MM.1S (cell line): ENCODE measurements around the gene TMEM51.

Experiments
- DNase-seq: peaks from one replicate; pipeline ENCODE4 v3.0.0-alpha.2; 2015
- H2AFZ ChIP-seq: fragments of 300-600 bp; sonication (generic); 2 replicates; pipeline ENCODE4 v1.6.0; 2016; ENCODE audit warnings: antibody characterized with exemption, low read length
- H3F3A ChIP-seq: fragments of 300-600 bp; sonication (generic); 2 replicates; pipeline ENCODE4 v1.6.1; 2016; ENCODE audit warnings: mild to moderate bottlenecking, antibody characterized with exemption, low read length, moderate library complexity, mixed read lengths; ENCODE audit not compliant: insufficient read depth
- H3K27ac ChIP-seq: fragments of 300-600 bp; sonication (generic); 2 replicates; pipeline ENCODE4 v1.5.1; 2016; ENCODE audit warnings: mild to moderate bottlenecking, low read length
- H3K27me3 ChIP-seq: fragments of 300-600 bp; sonication (generic); replicated peaks from 2 replicates; pipeline ENCODE4 v1.6.0; 2016; ENCODE audit warnings: low read length; ENCODE audit not compliant: insufficient read depth
- H3K36me3 ChIP-seq: fragments of 300-600 bp; sonication (generic); replicated peaks from 2 replicates; pipeline ENCODE4 v1.6.1; 2016; ENCODE audit warnings: mild to moderate bottlenecking, low read length, mixed read lengths; ENCODE audit not compliant: insufficient read depth
- H3K4me1 ChIP-seq: fragments of 300-600 bp; sonication (generic); 2 replicates; pipeline ENCODE4 v1.6.1; 2016; ENCODE audit warnings: low read length, mixed read lengths
- H3K4me2 ChIP-seq: fragments of 300-600 bp; sonication (generic); 2 replicates; pipeline ENCODE4 v1.6.0; 2016; ENCODE audit warnings: low read depth, low read length
- H3K4me3 ChIP-seq: fragments of 300-600 bp; sonication (generic); 2 replicates; pipeline ENCODE4 v1.5.1; 2016; ENCODE audit warnings: low read length, mixed read lengths
- H3K79me2 ChIP-seq: fragments of 300-600 bp; sonication (generic); 2 replicates; pipeline ENCODE4 v1.6.1; 2016; ENCODE audit warnings: mixed run types, low read length, mixed read lengths
- H3K9ac ChIP-seq: fragments of 300-600 bp; sonication (generic); 2 replicates; pipeline ENCODE4 v1.6.1; 2016; ENCODE audit warnings: low read length, mixed read lengths
- H3K9me2 ChIP-seq: fragments of 300-600 bp; sonication (generic); replicated peaks from 2 replicates; pipeline ENCODE4 v1.6.1; 2016; ENCODE audit warnings: mild to moderate bottlenecking, low read length, mixed read lengths; ENCODE audit not compliant: insufficient read depth
- H3K9me3 ChIP-seq: fragments of 300-600 bp; sonication (generic); replicated peaks from 2 replicates; pipeline ENCODE4 v1.6.1; 2016; ENCODE audit warnings: mild to moderate bottlenecking, low read length, mixed read lengths; ENCODE audit not compliant: insufficient read depth
- H4K20me1 ChIP-seq: fragments of 300-600 bp; sonication (generic); 2 replicates; pipeline ENCODE4 v1.6.1; 2016; ENCODE audit warnings: mild to moderate bottlenecking, low read length, moderate library complexity, mixed read lengths; ENCODE audit not compliant: insufficient read depth
- CTCF ChIP-seq: fragments of 300-600 bp; sonication (generic); IDR thresholded peaks from 2 replicates; pipeline ENCODE4 v1.5.1; 2016; ENCODE audit warnings: antibody characterized with exemption, low read length, mixed read lengths
- EZH2 ChIP-seq: fragments of 300-600 bp; sonication (generic); optimal IDR thresholded peaks from 2 replicates; pipeline ENCODE3; 2017; ENCODE audit warnings: low read depth, mild to moderate bottlenecking, antibody characterized with exemption, low read length, mixed read lengths
- EZH2phosphoT487 ChIP-seq: fragments of 300-600 bp; sonication (generic); IDR thresholded peaks from 2 replicates; pipeline ENCODE4 v1.6.1; 2018; ENCODE audit warnings: antibody characterized with exemption, low read length

TMEM51 gene

GRCh38 chr1:15220825-15221431 lies 67.4 kb downstream of the TMEM51 start:
- H3K9me3 ChIP-seq = no peaks in the 10 kb centered on the region
- H3K79me2 ChIP-seq = no peaks in the 10 kb centered on the region
- H3K9ac ChIP-seq = no peak overlapping the region
- H3K4me2 ChIP-seq = peak overlapping the region; percentile 52; the same call in 1 of the 2 replicates
- no peak overlapping the region for H3K4me3 ChIP-seq
- no peak for TF ChIP-seq CTCF
- TF ChIP-seq EZH2 = no peak
- TF ChIP-seq EZH2phosphoT487 = no peak
- DNase-seq = no peak
- H3K9me2 ChIP-seq = no peaks in the 10 kb centered on the region
- peaks cover 16% of the 10 kb centered on the region for H3F3A ChIP-seq
- H4K20me1 ChIP-seq = no peaks in the 10 kb centered on the region
- no peak overlapping the region for H2AFZ ChIP-seq
- peak overlapping the region; percentile 33; the same call in 1 of the 2 replicates for H3K27ac ChIP-seq
- H3K4me1 ChIP-seq = peaks cover 47% of the 10 kb centered on the region
- no peaks in the 10 kb centered on the region for H3K27me3 ChIP-seq
- H3K36me3 ChIP-seq = no peaks in the 10 kb centered on the region

GRCh38 chr1:15222653-15223303 lies 69.2 kb downstream of the TMEM51 start:
- no peaks in the 10 kb centered on the region for H3K27me3 ChIP-seq
- H3K79me2 ChIP-seq = no peaks in the 10 kb centered on the region
- peak overlapping the region; percentile 1; the same call in 1 of the 2 replicates for H3K4me2 ChIP-seq
- no peak for DNase-seq
- H3K27ac ChIP-seq = no peak overlapping the region
- no peaks in the 10 kb centered on the region for H4K20me1 ChIP-seq
- no peak overlapping the region for H3K4me3 ChIP-seq
- H2AFZ ChIP-seq = no peak overlapping the region
- no peaks in the 10 kb centered on the region for H3K9me2 ChIP-seq
- TF ChIP-seq EZH2phosphoT487 (no peak), EZH2 (no peak), CTCF (no peak)
- peaks cover 47% of the 10 kb centered on the region for H3K4me1 ChIP-seq
- H3F3A ChIP-seq = peaks cover 16% of the 10 kb centered on the region
- no peak overlapping the region for H3K9ac ChIP-seq
- no peaks in the 10 kb centered on the region for H3K36me3 ChIP-seq
- H3K9me3 ChIP-seq = no peaks in the 10 kb centered on the region

GRCh38 chr1:15224259-15224869 lies 70.8 kb downstream of the TMEM51 start:
- Histone ChIP-seq H3K27me3 (no peaks in the 10 kb centered on the region), H2AFZ (no peak overlapping the region), H3F3A (peaks cover 16% of the 10 kb centered on the region), H3K9me2 (no peaks in the 10 kb centered on the region), H3K79me2 (no peaks in the 10 kb centered on the region), H3K9me3 (no peaks in the 10 kb centered on the region), H4K20me1 (no peaks in the 10 kb centered on the region), H3K27ac (no peak overlapping the region), H3K4me3 (no peak overlapping the region), H3K4me2 (no peak overlapping the region), H3K4me1 (peaks cover 34% of the 10 kb centered on the region), H3K9ac (no peak overlapping the region), H3K36me3 (no peaks in the 10 kb centered on the region)
- DNase-seq = no peak
- TF ChIP-seq CTCF (no peak), EZH2phosphoT487 (no peak), EZH2 (no peak)
